Fibroblast of lung (primary cell): Measurements from ENCODE around the gene PDK1. TPM values are rescaled to one million over a fixed set of nuclear protein-coding genes. Genes with fewer than 3 reads are reported as not detected.

Experiments
- DNase-seq, 2 donors: peaks; one replicate each; pipeline versions ENCODE4 v3.0.0 to v3.0.0-alpha.2; 2010; ENCODE audit warnings: low read depth in 2 of 2
- H2AFZ ChIP-seq: 2 replicates; pipeline ENCODE4 v1.5.1; 2012; ENCODE audit warnings: low read length, control low read depth, inconsistent platforms
- H3K27ac ChIP-seq: 2 replicates; pipeline ENCODE4 v1.5.1; 2011; ENCODE audit warnings: low read length, control low read depth; ENCODE audit not compliant: insufficient read depth
- H3K27me3 ChIP-seq: 2 replicates; pipeline ENCODE4 v1.5.1; 2011; ENCODE audit warnings: mild to moderate bottlenecking, low read length; ENCODE audit not compliant: control insufficient read depth, insufficient read depth
- H3K36me3 ChIP-seq: 2 replicates; pipeline ENCODE4 v1.5.1; 2011; ENCODE audit warnings: low read length; ENCODE audit not compliant: control insufficient read depth, insufficient read depth
- H3K4me1 ChIP-seq: 2 replicates; pipeline ENCODE4 v1.5.1; 2011; ENCODE audit warnings: low read length; ENCODE audit not compliant: control insufficient read depth, insufficient read depth; ENCODE audit errors: extremely low read depth
- H3K4me2 ChIP-seq: 2 replicates; pipeline ENCODE4 v1.5.1; 2011; ENCODE audit warnings: low read length, control low read depth; ENCODE audit not compliant: insufficient read depth; ENCODE audit errors: extremely low read depth
- H3K4me3 ChIP-seq, 4 experiments: fragments of 200-600 bp in 1 of 4; sonication (generic) in 1 of 4; replicated peaks in 1 of 4; 2 replicates each; pipeline ENCODE4 v1.5.1; 2011 to 2016; ENCODE audit warnings: low read length in 4 of 4, low read depth in 3 of 4, mild to moderate bottlenecking in 3 of 4, control low read depth in 2 of 4, inconsistent platforms in 1 of 4, mixed read lengths in 1 of 4; ENCODE audit not compliant: insufficient read depth in 1 of 4; ENCODE audit errors: control extremely low read depth in 1 of 4
- H3K79me2 ChIP-seq: 2 replicates; pipeline ENCODE4 v1.5.1; 2012; ENCODE audit warnings: mild to moderate bottlenecking, low read length, inconsistent platforms; ENCODE audit not compliant: control insufficient read depth, insufficient read depth
- H3K9ac ChIP-seq: 2 replicates; pipeline ENCODE4 v1.5.1; 2011; ENCODE audit warnings: mild to moderate bottlenecking, low read length, control low read depth; ENCODE audit not compliant: insufficient read depth
- H3K9me3 ChIP-seq: 2 replicates; pipeline ENCODE4 v1.5.1; 2012; ENCODE audit warnings: low read depth, low read length; ENCODE audit not compliant: control insufficient read depth, insufficient read depth
- H4K20me1 ChIP-seq: 2 replicates; pipeline ENCODE4 v1.5.1; 2011; ENCODE audit warnings: low read length; ENCODE audit not compliant: control insufficient read depth, insufficient read depth; ENCODE audit errors: extremely low read depth
- EZH2 ChIP-seq: IDR thresholded peaks from 2 replicates; pipeline ENCODE4 v1.5.1; 2012; ENCODE audit warnings: low read length, control low read depth, mild to moderate bottlenecking; ENCODE audit errors: missing control alignments
- polyA plus RNA-seq, 2 donors: library from polyadenylated mRNA; depleted of rRNA in 1 of 2; stranded (reverse) in 1 of 2; unstranded in 1 of 2; fragments of >200 nt; gene quantifications; 2 replicates each; pipeline ENCODE4 v1.2.1, GENCODE V29; 2011 to 2012; ENCODE audit warnings: missing spikeins in 1 of 2
- total RNA-seq: library from RNA; depleted of rRNA; stranded (reverse); fragments of >200 nt; gene quantifications from 2 replicates; pipeline ENCODE4 v1.2.1, GENCODE V29; 2014
- TF ChIP-seq, protein P1 (sequence below), 2 donors: IDR thresholded peaks in 1 of 2; conservative IDR thresholded peaks in 1 of 2; 1 replicate in 1 of 2; 2 replicates in 1 of 2; pipeline ENCODE4 v1.5.1; 2011 to 2012; ENCODE audit warnings: low read length in 2 of 2, control low read depth in 1 of 2, inconsistent platforms in 1 of 2, low read depth in 1 of 2, mild to moderate bottlenecking in 1 of 2

Gene PDK1
- total and polyA plus RNA-seq, 2 donors (not counting 1 experiment from before 2014, with no cell fraction given): 11.2 to 63.0 TPM

- H3K79me2 ChIP-seq: no peaks in the 10 kb centered on the region
- H4K20me1 ChIP-seq: no peaks in the 10 kb centered on the region
- no peaks in the 10 kb centered on the region for H3K9me3 ChIP-seq
- H3K9ac ChIP-seq: no peak overlapping the region
- TF ChIP-seq, protein P1, sequence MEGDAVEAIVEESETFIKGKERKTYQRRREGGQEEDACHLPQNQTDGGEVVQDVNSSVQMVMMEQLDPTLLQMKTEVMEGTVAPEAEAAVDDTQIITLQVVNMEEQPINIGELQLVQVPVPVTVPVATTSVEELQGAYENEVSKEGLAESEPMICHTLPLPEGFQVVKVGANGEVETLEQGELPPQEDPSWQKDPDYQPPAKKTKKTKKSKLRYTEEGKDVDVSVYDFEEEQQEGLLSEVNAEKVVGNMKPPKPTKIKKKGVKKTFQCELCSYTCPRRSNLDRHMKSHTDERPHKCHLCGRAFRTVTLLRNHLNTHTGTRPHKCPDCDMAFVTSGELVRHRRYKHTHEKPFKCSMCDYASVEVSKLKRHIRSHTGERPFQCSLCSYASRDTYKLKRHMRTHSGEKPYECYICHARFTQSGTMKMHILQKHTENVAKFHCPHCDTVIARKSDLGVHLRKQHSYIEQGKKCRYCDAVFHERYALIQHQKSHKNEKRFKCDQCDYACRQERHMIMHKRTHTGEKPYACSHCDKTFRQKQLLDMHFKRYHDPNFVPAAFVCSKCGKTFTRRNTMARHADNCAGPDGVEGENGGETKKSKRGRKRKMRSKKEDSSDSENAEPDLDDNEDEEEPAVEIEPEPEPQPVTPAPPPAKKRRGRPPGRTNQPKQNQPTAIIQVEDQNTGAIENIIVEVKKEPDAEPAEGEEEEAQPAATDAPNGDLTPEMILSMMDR (conservative IDR thresholded peaks at IDR 0.05 in 1 of 2, IDR thresholded peaks at IDR 0.05 in 1 of 2; ENCODE audit: low read depth in 1 of 2, low read length in 2 of 2): no peak
- TF ChIP-seq EZH2: no peak
- H3K4me2 ChIP-seq: peak overlapping the region; percentile 59
- peak overlapping the region; percentile 7 for H2AFZ ChIP-seq
- H3K27ac ChIP-seq: peak overlapping the region; percentile 68
- peak; percentile 90 to 95 for DNase-seq
- no peak overlapping the region for H3K4me3 ChIP-seq
- H3K4me1 ChIP-seq: peaks cover 3% of the 10 kb centered on the region
- no peaks in the 10 kb centered on the region for H3K36me3 ChIP-seq
- H3K27me3 ChIP-seq: no peaks in the 10 kb centered on the region
These were observed 99.4 kb downstream of the PDK1 start for GRCh38 chr2:172655091-172655837.

DNA sequence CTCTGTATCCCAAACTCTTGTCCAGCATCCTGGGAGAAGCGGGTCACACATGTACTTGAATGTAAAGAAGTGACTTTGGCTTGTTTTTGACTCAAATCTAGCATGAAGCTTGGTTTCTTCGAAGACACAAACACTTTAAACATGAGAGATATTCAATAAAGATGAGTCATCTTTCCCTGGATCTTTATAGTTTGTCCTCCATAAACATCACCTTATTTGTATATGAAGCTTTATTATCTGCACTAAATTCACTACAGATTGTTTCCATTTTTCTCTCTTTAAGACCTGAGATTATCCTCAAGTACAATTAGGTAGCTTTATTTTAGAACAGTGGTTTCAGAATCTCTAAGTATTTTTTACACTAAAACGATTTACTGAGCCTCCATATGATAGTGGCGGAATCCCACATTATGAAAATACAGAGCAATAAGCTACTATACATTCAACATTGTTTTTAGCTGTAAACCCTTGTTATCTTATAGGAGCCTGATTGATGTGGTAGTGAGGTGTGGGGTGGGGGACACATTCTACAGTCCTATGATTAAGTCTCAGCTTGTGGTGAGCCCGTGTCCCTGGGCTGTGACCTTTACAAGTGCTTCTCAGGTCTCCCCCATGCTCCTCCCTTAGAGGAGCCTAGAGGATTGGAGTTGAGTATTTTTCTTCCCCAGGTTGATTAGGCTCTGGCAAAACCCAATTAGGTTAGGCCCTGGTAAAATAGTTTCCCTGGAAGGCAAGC, 100.1 kb downstream of the PDK1 start:
- peak overlapping the region; percentile 68 for H3K27ac ChIP-seq
- peaks cover 3% of the 10 kb centered on the region for H3K4me1 ChIP-seq
- H3K36me3 ChIP-seq: no peaks in the 10 kb centered on the region
- no peak overlapping the region for H3K9ac ChIP-seq
- TF ChIP-seq, protein P1 (conservative IDR thresholded peaks at IDR 0.05 in 1 of 2, IDR thresholded peaks at IDR 0.05 in 1 of 2; ENCODE audit: low read depth in 1 of 2, low read length in 2 of 2): no peak
- TF ChIP-seq EZH2: no peak
- no peaks in the 10 kb centered on the region for H3K79me2 ChIP-seq
- DNase-seq: peak; percentile 15 to 52
- H3K27me3 ChIP-seq: no peaks in the 10 kb centered on the region
- peak overlapping the region; percentile 59 for H3K4me2 ChIP-seq
- no peaks in the 10 kb centered on the region for H4K20me1 ChIP-seq
- no peaks in the 10 kb centered on the region for H3K9me3 ChIP-seq
- H3K4me3 ChIP-seq: no peak overlapping the region
- H2AFZ ChIP-seq: no peak overlapping the region

Other genes starting within 250 kb of the PDK1 start
- 2.6 and 19.8 TPM in 2 replicates for gene ITGA6, start 128.5 kb upstream of the PDK1 start, total RNA-seq
- gene ITGA6, start 128.5 kb upstream of the PDK1 start, polyA plus RNA-seq: 6.4 and 14.9 TPM in 2 replicates
- gene RAPGEF4, start 179.8 kb downstream of the PDK1 start, total RNA-seq: 1.3 and 3.0 TPM in 2 replicates
- 0.51 and 1.4 TPM in 2 replicates for gene RAPGEF4, start 179.8 kb downstream of the PDK1 start, polyA plus RNA-seq